ENCODE measurements around the gene CLRN2.
"Not testable (repeated sequence)": the region's sequence is repeated elsewhere in the genome, so short reads cannot be mapped to it uniquely, and the experiment has no call there.

CLRN2 gene

DNA sequence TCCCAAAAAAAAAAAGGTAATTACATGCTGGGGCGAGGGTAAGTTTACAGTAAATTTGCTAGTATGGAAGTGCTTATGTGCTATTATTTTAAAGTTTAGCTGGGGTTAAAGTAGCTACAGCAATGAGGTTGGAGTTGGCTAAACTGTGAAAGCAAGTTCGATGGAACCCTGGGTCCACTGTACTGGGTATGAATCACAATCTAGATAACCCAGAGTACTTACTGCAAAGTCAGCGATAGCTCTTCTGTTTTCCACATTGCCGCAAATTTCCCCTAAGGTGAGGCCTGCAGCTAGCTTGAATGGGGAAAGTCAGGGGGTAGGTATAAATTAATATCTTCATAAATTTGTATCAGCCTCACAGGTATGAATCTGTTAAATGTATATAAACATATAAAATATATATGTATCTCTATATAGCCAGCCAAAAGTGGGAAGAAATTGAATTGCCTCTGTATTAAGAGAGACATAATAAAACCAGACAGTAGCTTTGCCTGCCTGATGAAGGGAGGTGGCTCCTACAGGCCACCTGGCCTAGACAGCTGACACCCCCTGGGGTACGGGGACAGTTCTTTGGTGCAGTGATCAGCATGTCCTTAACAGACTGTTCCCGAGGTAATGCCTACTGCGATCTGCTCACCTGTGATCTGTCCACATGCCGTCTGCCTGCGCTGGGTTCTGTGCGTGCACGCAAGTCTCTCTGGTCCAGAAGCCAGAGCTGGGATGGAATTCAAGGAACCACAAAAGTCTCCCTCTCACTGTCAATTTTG is 30.6 kb downstream of the CLRN2 start:
- no peak for DNase-seq (ENCODE audit: low spot score)

DNA sequence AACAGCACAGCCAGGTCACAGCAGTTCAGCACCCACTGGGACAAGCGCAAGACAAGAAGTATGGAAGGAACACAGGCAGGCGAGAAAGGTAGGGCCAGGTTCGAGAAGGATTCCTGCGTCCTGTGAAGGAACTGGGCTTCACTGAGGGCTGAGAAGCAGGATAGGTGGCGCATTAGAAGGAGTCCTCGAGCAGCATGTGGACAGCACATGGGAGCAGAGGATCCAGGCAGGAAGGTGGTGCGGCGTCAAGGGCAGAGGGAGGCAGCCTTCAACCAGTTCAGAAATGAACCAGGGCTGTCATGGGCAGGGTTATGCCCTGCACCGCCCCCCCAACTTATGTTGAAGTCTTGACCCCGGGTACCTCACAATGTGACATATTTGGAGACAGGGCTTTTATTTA is 31.3 kb downstream of the CLRN2 start:
- DNase-seq (ENCODE audit: low spot score), result no peak

DNA sequence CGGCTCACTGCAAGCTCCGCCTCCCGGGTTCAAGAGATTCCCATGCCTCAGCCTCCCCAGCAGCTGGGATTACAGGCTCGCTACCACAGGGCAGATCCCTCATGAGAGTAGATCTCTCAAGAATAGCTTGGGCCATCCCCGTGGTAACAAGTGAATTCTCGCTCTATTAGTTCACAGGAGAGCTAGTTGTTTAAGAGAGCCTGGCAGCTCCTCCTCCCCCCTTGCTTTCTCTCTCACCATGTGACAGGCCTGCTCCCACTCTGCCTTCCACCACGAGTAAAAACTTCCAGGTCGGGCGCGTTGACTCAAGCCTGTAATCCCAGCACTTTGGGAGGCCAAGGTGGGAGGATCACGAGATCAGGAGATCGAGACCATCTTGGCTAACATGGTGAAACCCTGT is 31.7 kb downstream of the CLRN2 start:
- DNase-seq (ENCODE audit: low spot score), result no peak

DNA sequence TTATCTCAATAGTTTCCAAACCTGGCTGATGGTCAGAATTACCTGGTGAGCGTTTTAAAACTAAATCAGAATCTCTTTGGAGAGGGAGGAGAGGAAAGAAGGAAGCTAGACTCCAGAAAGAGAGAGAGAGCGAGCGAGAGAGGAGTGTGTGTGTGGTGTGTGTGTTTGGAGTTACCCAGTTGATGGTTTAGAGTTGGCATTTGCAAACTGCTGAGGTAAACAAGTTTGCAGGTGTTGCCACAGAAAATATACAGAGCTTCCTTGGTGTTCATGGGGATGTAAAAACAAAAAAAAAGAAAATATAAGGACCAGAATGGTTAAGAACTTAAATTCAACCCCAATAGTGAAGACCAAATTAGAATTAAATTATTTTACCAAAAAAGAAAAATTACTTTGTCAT is 35.6 kb downstream of the CLRN2 start:
- DNase-seq (ENCODE audit: low spot score), result no peak

DNA sequence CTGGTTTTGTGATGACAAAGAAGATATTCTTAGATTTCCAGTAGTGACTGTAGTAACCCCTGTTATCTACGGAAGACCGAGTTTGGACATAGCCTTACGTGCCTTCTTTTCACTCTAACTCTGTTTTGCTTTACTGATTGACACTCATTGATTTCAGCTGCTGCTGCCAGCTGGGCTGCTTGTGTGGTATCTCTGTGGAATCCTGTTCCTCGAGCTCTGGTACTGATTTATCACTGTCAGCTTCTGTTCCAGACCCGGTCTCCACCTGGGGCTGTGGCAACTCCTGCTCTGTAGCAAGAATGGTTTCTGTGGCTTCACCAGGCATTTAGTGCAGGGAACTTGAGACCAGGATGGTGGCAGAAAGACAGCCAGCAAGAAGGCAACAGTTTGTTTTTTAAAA is 37.5 kb downstream of the CLRN2 start:
- no peak for DNase-seq (ENCODE audit: low spot score)

DNA sequence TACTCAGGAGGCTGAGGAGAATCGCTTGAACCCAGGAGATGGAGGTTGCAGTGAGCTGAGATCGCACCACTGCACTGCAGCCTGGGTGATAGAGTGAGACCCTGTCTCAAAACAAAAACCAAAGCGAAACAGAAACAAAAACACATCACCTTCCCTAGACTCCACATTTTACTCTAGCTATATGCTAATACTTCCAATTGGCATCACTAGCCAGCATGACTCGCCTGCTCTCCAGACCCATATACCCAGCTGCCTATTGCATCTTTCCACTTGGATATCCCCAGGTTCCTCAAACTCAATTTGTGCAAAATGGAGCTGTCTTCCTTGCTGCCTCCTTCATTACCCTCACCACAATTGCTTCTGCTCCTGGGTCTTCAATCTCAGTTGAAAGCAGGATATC is 39.6 kb downstream of the CLRN2 start:
- no peak for DNase-seq (ENCODE audit: low spot score)

DNA sequence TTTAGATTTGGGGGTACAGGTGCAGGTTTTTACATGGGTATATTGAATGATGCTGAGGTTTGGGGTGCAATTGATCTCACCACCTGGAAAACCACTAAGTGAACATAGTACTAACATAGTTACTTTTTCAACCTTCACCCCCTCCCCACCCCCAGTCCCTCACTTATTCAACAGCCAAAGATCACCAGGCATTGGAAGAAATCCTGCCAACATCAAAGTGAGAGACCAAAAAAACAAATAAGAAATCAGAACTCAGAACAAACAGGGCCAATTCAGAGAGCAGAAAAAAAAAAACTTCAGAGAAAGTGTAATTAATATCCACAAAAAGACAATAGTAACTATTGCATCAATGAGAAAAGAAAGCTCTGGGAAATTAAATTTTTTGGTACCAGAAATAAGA is 41.5 kb downstream of the CLRN2 start:
- DNase-seq (ENCODE audit: low spot score), result no peak

DNA sequence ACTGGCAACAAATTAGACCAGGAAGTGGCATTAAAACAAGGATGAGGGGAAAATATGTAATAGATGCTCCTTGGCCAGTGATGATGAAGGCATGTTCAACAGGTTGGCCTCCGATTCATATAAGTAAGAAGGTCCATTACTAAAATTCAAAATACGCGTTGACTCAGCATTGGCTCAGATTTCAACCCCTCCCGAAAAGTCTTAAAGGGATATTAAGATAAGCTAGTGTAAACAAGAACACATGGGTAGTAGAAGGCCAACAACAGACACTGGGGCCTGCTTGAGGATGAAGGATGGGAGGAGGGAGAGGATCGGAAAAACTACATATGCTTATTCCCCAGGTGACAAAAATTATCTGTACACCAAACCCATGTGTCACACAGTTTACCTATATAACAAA is 42.9 kb downstream of the CLRN2 start:
- no peak for DNase-seq (ENCODE audit: low spot score)

DNA sequence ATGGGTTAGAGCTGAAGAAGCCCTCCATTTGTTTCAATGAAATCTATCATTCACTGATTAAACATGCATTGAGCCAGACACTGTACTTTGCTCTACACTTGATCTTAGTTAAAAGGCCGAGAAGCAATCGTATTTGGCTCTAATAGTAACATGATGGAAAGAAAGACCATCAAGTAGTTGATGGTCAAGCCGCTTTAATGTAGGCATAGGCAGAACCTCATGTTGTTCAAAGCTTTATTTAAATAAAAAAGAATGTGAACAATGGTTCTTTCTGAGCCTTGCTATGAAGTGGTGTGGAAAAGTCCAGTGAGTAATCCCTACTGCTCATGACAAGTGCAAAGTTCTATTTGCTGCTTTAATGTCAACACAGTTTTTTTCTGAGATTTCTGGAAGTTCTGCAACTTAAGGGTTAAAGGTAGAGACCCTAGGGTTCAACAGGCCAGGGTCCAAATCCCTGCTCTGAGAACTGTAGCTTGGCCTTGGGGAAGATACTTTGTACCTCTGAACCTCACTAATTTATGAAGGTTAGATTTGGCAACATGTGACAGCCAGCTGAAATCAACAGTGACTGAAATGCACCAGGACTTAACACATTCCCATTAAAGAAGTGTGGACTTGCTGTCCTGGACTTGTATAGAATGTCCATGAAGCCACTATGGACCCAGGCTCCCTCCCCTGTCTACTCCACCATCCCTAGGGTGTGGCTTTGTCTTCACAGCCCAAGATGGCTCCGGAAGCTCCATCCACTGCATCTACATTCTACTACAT is 44.2 kb downstream of the CLRN2 start:
- DNase-seq (ENCODE audit: low spot score), result no peak

DNA sequence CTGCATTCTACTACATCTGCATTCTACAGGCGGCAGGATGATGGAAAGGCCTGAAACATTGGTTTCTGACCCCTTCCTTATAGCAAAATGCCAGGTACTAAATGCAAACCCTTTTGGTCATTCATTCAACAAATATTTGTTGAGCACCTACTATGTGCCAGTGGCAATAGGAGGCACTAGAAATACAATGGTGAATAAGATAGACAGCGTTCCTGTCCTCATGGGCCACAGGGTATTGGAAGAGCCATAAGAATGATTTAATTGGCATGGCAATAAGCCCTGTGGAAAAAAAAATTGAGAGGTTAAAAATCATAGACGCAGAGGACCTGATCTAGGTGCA is 44.7 kb downstream of the CLRN2 start:
- DNase-seq (ENCODE audit: low spot score), result no peak

DNA sequence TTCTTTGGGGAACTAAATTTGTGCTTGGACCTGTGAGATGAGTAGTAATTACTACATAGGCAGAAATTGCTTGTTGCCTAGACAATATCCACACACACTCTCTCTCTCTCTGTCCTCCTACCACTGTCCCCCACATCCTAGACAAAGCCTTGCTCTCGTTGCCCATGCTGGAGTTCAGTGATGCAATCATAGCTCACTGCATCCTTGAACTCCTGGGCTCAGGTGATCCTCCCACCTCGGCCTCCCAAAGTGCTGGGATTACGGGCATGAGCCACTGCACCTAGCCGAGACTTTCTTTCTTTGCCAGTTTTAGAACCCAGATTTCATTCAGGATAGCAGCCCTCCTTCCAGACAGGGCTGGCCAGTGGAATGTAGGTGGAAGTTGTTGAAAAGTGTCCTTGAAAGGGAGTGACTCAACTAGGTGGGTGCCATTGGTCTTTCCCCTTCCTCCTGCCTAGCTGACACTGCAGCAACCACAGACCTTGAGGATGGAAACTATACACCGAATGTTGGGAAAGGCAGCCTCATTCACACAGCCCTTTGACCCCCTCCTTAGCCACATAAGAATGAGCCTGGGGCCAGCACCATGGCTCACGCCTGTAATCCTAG is 45.2 kb downstream of the CLRN2 start:
- DNase-seq (ENCODE audit: low spot score), result no peak

DNA sequence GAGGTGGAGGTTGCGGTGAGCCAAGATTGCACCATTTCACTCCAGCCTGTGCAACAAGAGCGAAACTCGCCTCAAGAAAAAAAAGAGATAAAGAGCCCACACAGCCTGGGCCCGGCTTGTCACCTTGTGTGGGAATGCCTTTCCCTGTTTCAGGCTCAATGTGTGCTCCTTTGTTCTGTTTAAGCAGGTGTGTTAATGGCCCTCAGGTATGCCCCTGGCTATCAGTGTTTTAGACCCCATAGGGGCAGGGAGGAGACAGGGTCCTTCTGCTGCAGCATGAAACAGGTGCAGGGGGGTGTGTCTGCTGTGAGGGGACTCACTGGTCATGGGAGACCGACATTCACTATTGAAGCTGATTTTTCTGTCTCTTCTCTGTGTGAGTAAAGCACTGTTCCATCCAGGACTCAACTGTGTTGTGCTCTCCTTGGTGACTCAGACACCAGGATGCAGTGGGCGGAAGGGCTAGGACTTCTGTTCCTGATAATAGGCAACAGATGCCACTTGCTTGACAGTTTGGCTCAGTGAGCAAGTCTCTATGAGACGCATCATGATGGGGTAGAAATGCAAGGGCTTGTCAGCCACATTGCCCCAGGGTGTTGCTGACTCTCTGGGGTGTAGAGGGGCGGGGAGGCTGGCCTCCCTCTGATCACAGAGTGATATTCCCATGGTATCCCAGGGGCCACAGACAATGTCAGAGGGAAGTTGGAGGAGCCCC is 46.4 kb downstream of the CLRN2 start:
- peak; percentile 38 for DNase-seq (ENCODE audit: low spot score)

DNA sequence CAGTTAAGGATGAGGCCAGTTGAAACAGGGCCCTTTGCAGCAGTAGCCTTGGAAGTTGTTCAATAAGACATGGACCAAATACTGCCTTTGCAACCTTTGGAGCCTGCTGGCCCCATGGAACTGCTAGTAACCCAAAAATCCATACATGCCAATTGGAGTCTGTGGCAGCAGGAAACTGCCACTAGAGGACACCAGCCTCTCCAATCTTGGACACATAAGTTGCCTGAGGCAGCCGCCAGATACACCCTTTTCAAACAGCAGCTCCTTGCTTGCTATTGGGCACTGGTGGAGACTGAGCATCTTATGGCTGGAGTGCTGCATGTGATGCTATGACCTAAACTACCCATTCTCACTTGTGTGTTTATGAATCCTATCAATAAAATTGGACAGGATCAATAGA is 47.2 kb downstream of the CLRN2 start:
- no peak for DNase-seq (ENCODE audit: low spot score)

DNA sequence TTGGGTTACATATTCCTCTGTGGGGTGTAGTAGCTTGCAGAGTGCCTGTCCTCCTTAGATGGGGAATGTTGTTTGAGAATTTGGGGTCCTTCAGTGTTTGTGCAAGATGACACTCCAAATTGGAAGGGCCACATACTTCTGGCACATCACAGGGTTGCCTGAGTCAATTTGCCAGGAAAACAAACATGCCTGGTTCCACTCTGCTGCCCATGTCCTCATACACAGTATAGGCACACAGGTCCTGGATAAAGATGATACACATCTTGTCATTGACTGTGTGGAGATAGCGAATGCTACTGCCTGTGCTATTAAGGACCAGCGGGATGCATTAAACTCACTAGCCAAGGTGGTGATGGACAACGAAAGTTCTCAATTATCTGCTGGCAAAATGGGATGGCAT is 50.9 kb downstream of the CLRN2 start:
- DNase-seq (ENCODE audit: low spot score), result no peak

DNA sequence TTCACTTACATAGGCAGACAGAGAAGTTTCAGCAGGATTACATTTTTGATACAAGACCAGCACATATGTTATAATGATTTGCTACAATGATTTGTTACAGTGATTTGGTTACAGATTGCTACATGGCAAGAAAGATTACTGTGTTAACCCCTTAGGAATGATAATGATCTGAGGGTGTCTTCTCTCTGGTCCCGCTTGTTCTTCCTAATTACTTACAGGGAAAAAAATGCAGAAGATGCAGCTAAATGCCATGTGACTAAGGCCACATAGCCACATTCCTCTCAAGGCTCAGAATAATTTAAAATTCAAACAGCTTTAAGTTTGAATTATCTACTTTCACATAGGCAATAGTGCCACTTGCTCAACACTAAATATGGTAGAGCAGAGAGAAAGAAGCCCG is 52.3 kb downstream of the CLRN2 start:
- DNase-seq (ENCODE audit: low spot score), result no peak

DNA sequence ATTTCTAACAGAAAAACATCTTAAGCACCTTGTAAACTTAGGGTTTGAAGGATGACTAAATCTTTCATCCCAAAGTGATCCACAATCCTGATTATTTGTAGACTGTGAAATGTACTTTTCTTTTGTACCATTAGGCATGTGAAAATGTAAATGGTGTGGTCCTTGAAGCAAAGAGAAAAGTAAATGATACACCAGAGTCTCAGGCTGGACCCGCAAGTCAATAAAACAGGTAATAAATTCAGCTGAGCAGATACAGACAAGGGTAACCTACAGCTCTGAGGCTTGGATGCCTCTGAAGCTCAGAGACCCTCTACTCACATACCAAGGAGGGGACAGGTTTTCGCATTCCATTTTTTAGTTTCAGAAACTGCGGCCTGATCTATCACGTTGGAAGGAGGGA is 59.2 kb downstream of the CLRN2 start:
- DNase-seq (ENCODE audit: low spot score), result no peak

DNA sequence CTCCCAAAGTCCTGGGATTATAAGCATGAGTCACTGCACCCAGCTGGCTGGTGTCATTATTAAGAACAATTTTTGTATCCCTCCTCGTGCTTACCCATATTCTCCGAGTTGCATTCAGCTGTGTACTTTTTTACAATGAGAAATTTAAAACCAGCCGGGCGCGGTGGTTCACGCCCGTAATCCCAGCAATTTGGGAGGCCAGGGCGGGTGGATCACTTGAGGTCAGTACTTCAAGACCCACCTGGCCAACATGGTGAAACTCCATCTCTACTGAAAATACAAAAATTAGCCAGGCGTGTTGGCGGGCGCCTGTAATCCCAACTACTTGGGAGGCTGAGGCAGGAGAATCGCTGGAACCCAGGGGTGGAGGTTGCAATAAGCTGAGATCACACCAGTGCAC is 60.2 kb downstream of the CLRN2 start:
- DNase-seq (ENCODE audit: low spot score), result not testable (repeated sequence)
